KMS-11 (cell line): ENCODE results near the gene PPM1K.

Experiments
- H2AFZ ChIP-seq: fragments of 200-600 bp; sonication (generic); 2 replicates; pipeline ENCODE4 v1.6.1; 2016; ENCODE audit warnings: antibody characterized with exemption, mixed run types, low read depth
- H3K27ac ChIP-seq: fragments of 200-600 bp; sonication (generic); 2 replicates; pipeline ENCODE4 v1.6.1; 2016; ENCODE audit warnings: mild to moderate bottlenecking, mixed run types
- H3K27me3 ChIP-seq: fragments of 200-600 bp; sonication (generic); 2 replicates; pipeline ENCODE4 v1.6.1; 2017; ENCODE audit warnings: mild to moderate bottlenecking, low read depth, mixed run types, moderate library complexity; ENCODE audit not compliant: insufficient read depth
- H3K36me3 ChIP-seq: fragments of 200-600 bp; sonication (generic); 2 replicates; pipeline ENCODE4 v1.6.1; 2017; ENCODE audit warnings: mild to moderate bottlenecking, mixed run types; ENCODE audit not compliant: insufficient read depth
- H3K4me1 ChIP-seq: fragments of 200-600 bp; sonication (generic); 2 replicates; pipeline ENCODE4 v1.6.1; 2016; ENCODE audit warnings: mild to moderate bottlenecking, low read depth, mixed run types; ENCODE audit not compliant: poor library complexity, severe bottlenecking
- H3K4me2 ChIP-seq: fragments of 200-600 bp; sonication (generic); 2 replicates; pipeline ENCODE4 v1.7.0; 2016; ENCODE audit warnings: mild to moderate bottlenecking, mixed run types
- H3K4me3 ChIP-seq: fragments of 200-600 bp; sonication (generic); IDR thresholded peaks from 2 replicates; pipeline ENCODE4 v1.6.1; 2017; ENCODE audit warnings: low read depth, low read length, mixed read lengths; ENCODE audit not compliant: insufficient read depth
- H3K79me2 ChIP-seq: fragments of 200-600 bp; sonication (generic); 2 replicates; pipeline ENCODE4 v1.6.1; 2016; ENCODE audit warnings: low read depth, mixed run types; ENCODE audit not compliant: insufficient read depth
- H3K9ac ChIP-seq: fragments of 200-600 bp; sonication (generic); 2 replicates; pipeline ENCODE4 v1.6.1; 2016; ENCODE audit warnings: mild to moderate bottlenecking, mixed run types
- H4K20me1 ChIP-seq: fragments of 200-600 bp; sonication (generic); 2 replicates; pipeline ENCODE4 v1.6.1; 2016; ENCODE audit warnings: mild to moderate bottlenecking, mixed run types; ENCODE audit not compliant: insufficient read depth
- CTCF ChIP-seq: fragments of 200-600 bp; sonication (generic); conservative IDR thresholded peaks from 2 replicates; pipeline ENCODE4 v1.6.1; 2017; ENCODE audit warnings: low read depth, mild to moderate bottlenecking, antibody characterized with exemption, low read length, moderate library complexity, mixed read lengths

The PPM1K gene

GRCh38 chr4:88275516-88275915, 8.8 kb downstream of the PPM1K start:
- Histone ChIP-seq H3K79me2 (peaks cover 20% of the 10 kb centered on the region), H3K4me1 (peaks cover 3% of the 10 kb centered on the region), H3K27ac (no peak overlapping the region), H3K4me2 (no peak overlapping the region), H4K20me1 (no peaks in the 10 kb centered on the region; the same call in 1 of the 2 replicates), H2AFZ (no peak overlapping the region), H3K27me3 (no peaks in the 10 kb centered on the region), H3K36me3 (no peaks in the 10 kb centered on the region), H3K4me3 (no peak overlapping the region), H3K9ac (no peak overlapping the region)
- TF ChIP-seq CTCF, result no peak

- no peak overlapping the region for H3K4me3 ChIP-seq
- H3K27ac ChIP-seq, result no peak overlapping the region
- no peaks in the 10 kb centered on the region; the same call in 1 of the 2 replicates for H3K36me3 ChIP-seq
- H3K9ac ChIP-seq, result no peak overlapping the region
- no peak overlapping the region for H2AFZ ChIP-seq
- no peaks in the 10 kb centered on the region for H3K27me3 ChIP-seq
- TF ChIP-seq CTCF, result no peak
- no peaks in the 10 kb centered on the region for H3K4me1 ChIP-seq
- H3K79me2 ChIP-seq, result no peaks in the 10 kb centered on the region
- H3K4me2 ChIP-seq, result no peak overlapping the region
- no peaks in the 10 kb centered on the region; the same call in 1 of the 2 replicates for H4K20me1 ChIP-seq
Measured at GRCh38 chr4:88268913-88269312, 15.4 kb downstream of the PPM1K start.

GRCh38 chr4:88264336-88264735, 20.0 kb downstream of the PPM1K start:
- Histone ChIP-seq H2AFZ (no peak overlapping the region), H4K20me1 (no peaks in the 10 kb centered on the region), H3K27ac (no peak overlapping the region), H3K4me3 (no peak overlapping the region), H3K4me2 (no peak overlapping the region), H3K36me3 (no peaks in the 10 kb centered on the region; the same call in 1 of the 2 replicates), H3K9ac (no peak overlapping the region), H3K27me3 (no peaks in the 10 kb centered on the region), H3K79me2 (no peaks in the 10 kb centered on the region), H3K4me1 (no peaks in the 10 kb centered on the region)
- no peak for TF ChIP-seq CTCF

GRCh38 chr4:88257726-88258125, 26.6 kb downstream of the PPM1K start:
- H3K4me3 ChIP-seq, result no peak overlapping the region
- no peaks in the 10 kb centered on the region for H3K4me1 ChIP-seq
- H4K20me1 ChIP-seq, result no peaks in the 10 kb centered on the region
- H3K36me3 ChIP-seq, result no peaks in the 10 kb centered on the region
- no peaks in the 10 kb centered on the region for H3K27me3 ChIP-seq
- no peak for TF ChIP-seq CTCF
- no peak overlapping the region for H2AFZ ChIP-seq
- H3K4me2 ChIP-seq, result no peak overlapping the region
- no peak overlapping the region for H3K9ac ChIP-seq
- H3K79me2 ChIP-seq, result no peaks in the 10 kb centered on the region
- H3K27ac ChIP-seq, result no peak overlapping the region
